ENCODE results near the gene MTG2.

MTG2 gene

GRCh38 chr20:62186887-62187866 is 4.3 kb downstream of the MTG2 start:
- DNase-seq = no peak

DNA sequence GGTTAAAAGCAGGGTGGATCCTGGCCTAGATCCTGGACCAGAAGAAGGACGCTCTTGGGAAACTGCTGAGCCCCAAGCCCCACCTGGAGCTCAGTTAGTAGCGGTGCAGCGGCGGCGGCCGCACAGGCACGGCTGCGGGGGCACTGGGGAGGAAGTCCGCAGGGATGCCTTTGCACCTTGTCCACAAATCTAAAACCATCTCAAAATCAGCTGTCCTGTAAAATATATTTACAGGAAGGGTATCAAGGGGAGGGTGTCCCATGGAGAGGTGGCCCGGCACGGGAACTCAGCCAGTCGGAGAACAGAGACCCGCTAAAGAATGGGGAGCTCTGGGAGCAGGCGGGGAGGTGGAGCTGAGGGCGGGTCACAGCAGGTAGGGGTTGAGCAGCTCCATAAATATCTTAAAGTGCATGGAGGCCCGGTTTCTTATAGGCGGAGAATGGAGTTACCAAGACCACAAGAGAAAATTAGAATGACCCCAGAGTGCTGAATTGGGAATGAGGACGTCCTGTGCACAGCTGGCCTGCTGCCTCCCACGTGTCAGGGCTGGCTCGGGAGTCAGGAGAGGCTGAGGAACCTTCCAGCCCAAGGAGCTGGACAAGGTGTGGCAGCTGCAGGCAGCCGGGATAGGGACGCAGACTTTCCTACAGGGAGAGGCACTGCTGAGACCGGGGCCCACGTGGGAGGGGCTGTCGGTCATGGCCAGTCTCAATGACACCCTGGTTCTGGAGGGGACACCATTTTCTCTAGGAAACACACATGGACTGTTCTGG is 8.0 kb downstream of the MTG2 start:
- no peak for DNase-seq

GRCh38 chr20:62191781-62192559 is 9.1 kb downstream of the MTG2 start:
- DNase-seq = no peak

GRCh38 chr20:62192635-62193034 is 9.8 kb downstream of the MTG2 start:
- DNase-seq = no peak

- no peak for DNase-seq
Observed at GRCh38 chr20:62193079-62194025, 10.5 kb downstream of the MTG2 start.

DNA sequence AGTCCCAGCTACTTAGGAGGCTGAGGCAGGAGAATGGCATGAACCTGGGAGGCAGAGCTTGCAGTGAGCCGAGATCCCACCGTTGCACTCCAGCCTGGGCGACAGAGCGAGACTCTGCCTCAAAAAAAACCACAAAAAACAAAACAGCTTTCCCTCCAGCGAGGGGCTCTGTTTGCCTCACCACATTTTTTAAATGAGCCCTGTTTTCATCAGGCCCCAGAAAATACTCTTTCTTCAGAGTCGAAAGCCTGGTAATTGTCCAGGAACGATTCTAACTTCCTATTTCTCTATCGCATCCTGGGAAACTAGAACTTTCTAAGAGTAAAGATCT is 12.2 kb downstream of the MTG2 start:
- no peak for DNase-seq

DNA sequence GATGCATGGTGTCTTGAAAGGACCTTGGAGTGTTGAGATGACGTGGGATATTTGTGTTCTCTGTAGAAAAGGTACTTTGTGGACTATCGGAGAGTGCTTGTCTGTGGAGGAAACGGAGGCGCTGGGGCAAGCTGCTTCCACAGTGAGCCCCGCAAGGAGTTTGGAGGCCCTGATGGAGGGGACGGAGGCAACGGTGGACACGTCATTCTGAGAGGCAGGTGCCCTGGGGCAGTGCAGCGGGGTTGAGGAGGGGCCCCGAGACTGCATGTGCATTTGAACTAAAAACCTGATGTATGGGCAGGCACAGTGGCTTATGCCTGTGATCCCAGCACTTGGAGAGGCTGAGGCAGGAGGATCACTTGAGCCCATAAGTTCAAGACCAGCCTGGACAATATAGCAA is 12.9 kb downstream of the MTG2 start:
- DNase-seq = no peak

- DNase-seq = no peak
Observed at GRCh38 chr20:62196286-62196685, 13.5 kb downstream of the MTG2 start.

DNA sequence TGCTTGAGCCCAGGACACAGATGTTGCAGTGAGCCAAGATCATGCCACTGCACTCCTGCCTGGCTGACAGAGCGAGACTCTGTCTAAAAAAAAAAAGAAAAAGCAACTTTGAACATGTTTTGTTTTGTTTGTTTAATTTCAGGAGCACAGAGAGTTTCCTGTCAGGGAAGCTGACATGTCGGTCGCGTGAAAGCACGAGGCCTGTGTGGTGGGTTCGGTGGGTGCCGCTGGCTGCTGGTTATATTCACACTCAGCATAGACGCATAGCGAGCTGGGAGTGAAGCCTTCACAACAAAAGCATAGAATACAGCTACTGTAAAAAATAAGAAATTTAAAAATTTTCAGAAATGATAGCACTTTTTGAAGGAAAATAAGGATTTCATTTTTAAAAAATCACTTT is 14.5 kb downstream of the MTG2 start:
- no peak for DNase-seq

DNA sequence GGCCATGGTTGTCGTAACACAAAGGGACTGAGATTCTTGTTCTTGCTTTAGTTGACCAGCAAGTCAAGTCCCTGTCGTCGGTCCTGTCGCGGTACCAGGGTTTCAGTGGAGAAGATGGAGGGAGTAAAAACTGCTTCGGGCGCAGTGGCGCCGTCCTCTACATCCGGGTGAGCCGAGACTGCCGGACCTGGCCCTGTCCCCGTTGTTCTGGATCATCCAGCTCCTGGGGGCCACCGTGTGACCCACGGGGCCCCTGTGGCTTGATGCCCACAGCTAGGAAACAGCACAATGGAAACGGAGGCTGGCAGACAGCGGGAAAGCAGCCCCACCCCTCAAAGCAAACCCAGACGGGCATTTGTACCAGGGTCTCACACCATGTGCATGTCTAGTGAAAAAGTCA is 15.0 kb downstream of the MTG2 start:
- no peak for DNase-seq

DNA sequence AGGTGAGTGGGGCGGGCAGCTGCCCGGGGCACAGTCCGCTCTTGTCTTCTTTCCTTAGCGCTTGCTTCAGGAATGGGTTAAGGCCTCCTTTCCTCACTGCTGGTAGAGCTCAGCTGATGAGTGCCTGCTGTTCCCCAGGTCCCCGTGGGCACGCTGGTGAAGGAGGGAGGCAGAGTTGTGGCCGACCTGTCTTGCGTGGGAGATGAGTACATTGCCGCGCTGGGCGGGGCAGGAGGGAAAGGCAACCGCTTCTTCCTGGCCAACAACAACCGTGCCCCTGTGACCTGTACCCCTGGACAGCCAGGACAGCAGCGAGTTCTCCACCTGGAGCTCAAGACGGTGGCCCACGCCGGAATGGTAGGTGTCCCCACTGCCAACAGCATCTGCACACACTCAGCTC is 15.7 kb downstream of the MTG2 start:
- DNase-seq = no peak

- no peak for DNase-seq
Observed at GRCh38 chr20:62198931-62199330, 16.1 kb downstream of the MTG2 start.

DNA sequence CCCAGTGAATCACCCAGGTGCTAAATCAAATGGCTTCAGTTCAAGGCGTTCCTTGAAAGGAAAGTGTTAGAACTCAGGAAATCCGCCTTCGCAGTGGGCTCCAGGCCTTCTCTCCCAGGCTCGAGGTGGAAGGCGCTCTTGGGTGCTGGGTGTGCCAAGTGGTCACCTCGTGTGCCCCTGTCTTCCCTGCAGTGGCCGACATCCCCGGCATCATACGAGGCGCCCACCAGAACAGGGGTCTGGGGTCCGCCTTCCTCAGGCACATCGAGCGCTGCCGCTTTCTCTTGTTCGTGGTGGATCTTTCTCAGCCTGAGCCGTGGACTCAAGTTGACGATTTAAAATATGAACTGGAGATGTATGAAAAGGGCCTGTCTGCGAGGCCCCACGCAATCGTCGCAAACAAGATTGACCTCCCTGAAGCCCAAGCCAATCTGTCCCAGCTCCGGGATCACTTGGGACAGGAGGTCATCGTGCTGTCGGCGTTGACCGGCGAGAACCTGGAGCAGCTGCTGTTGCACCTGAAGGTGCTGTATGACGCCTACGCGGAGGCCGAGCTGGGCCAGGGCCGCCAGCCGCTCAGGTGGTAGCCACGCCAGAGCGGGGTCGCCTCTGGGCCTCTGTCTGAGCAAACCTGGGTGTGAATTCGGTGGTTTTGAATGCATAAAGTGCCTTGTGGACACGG is 17.8 kb downstream of the MTG2 start:
- DNase-seq = no peak

- DNase-seq = no peak
Observed at GRCh38 chr20:62201173-62202082, 18.6 kb downstream of the MTG2 start.

DNA sequence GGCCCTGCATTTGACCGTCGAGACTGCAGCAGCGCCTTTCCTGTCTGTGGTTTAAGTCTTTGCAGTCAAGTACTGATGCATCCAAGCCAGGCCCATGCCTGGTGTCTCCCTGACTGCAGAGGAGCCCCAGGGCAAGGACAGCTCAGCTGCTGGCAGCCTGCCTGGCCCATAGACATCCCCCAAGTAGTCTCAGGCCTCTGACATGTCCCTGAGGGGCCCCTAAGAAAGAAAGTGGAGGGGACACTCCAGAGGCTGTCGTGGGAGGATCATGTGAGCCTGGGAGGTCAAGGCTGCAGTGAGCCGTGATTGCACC is 19.2 kb downstream of the MTG2 start:
- DNase-seq = no peak

GRCh38 chr20:62202676-62203377 is 20.0 kb downstream of the MTG2 start:
- DNase-seq = no peak

DNA sequence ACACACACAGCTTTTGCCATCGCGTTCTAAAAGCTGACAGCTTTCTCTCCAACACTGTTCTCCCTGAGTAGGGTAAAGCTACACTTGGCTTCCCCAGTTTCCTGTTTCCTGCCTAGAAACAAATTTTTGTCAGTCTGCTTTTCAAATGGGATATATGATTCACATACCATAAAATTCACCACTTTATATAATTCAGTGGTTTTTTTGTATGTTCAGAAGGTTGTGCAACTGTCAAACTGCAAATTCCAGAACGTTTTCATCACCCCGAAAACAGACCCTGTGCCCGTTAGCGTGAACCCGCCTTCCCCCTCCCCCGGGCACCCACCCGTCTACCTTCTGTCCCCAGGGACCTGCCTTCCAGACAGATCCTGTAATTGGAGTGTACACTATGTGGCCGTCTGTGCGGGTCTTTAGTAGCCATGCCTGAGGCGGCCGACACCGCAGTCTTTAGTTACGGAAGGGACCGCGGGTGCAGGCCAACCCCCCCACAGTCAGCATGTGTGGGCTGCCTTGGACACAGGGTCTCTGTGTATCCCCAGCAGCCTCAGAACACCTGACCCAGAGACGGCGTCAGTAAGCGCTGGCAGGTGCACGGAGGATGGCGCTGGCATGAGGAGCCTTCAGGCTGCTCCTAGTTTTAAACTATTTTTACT is 20.7 kb downstream of the MTG2 start:
- DNase-seq = no peak

DNA sequence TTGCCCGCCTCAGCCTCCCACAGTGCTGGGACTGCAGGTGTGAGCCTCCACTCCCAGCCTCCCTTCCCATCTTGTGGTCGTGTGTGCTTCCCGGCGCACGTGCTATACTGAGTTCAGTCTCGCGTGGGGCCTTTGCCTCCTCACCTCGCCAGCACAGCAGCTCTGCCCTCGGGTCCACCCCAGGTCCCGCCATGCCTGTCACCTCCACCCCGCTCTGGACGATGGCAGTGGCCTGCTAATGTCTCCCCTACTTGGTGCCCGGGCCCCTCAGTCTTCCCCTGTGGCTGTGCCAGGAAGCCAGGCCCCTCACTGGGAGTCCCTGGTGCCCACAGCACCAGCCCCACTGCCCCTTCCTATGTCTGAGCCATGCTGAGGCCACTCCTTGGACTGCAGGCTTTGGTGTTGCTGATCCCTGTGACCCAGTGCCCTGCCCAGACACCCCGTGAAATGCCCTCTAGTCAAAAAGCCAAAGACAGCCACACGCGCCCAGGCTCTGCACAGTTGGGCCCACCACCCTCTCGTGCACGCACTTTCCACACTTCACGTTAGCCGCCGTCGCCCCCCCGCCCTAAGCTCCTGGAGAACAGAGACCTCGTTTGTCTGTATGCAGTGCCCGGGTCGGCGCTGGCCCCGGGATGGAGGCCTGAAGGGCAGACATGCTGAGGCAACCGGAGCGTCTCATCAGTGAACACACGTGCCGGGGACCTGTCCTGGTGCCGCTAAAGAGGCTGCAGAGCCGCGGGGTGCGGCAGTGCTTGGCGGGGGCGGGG is 23.0 kb downstream of the MTG2 start:
- no peak for DNase-seq

- DNase-seq = no peak
Observed at GRCh38 chr20:62206388-62206775, 23.6 kb downstream of the MTG2 start.

Measured in activated gamma-delta T cell treated with Interleukin-2 at 50 U/mL for 16 hours (primary cell).